Measurements from ENCODE around the gene CSNK1G1.
"Not testable (repeated sequence)": the region's sequence is repeated elsewhere in the genome, so short reads cannot be mapped to it uniquely, and the experiment has no call there.

The CSNK1G1 gene

DNA sequence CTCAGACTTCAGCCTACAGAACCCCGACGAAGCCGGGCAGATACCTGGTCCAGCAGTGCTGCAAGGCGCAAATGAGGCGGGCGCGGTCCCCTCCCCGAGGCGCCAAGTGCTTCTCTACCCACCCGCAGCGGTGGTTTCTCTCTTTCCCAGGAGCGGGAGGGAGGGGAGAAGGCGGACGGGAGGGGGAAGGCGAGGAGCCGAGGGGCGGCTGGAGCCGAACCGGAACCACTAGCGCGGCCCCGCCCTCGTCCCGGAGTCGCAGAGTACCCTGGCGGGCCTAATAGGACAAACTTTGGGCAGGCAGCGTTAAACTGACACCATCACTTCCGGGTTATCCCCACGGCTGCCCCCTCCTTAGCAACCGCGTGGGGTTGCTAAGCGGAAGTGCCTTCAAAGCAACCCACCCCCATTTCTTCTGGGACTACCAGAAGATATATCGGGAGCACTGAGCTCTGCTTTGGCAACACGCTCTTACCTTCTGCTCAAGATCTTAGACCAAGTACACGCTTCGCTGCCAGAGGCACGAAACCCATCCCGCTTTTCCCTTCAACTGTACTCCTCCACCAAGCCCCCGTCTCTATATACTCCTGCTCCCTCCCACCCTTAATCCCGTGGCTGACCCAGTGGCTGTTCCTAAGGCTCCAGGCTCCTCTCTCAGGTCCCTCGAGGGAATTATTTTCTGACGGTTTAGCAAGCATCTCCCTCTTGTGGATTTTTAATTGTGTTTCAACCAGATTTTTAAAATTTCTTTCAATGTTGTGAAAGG is at the start of gene CSNK1G1:
Gene CSNK1G1 (minus strand): TSS at position 230 of the 766 bp plus-strand sequence. CDS start 55,674 bp downstream, outside the sequence.
- in situ Hi-C loops (cut with MboI; ENCODE audit: low sequenced_read_pairs) = no loop called here

DNA sequence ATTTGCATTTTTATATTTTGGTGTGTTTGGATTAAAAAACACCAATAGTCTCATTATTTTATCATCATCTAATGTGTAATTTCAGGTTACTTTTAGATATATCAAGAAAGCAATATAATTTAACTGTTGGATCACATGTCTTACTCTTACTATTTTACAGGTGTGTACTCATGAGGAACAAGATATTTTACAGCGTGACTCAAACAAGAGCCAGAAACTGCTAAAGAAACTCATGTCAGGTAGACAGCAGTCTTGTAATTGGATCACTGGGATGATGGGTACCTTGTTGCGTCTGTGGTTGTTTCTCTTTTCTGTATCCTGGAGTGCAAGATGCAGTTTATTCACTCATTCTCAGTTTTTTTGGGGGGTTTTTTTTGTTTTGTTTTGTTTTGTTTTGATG is 44.6 kb upstream of the CSNK1G1 start:
- in situ Hi-C loops (cut with MboI; ENCODE audit: low sequenced_read_pairs) = no loop called here

DNA sequence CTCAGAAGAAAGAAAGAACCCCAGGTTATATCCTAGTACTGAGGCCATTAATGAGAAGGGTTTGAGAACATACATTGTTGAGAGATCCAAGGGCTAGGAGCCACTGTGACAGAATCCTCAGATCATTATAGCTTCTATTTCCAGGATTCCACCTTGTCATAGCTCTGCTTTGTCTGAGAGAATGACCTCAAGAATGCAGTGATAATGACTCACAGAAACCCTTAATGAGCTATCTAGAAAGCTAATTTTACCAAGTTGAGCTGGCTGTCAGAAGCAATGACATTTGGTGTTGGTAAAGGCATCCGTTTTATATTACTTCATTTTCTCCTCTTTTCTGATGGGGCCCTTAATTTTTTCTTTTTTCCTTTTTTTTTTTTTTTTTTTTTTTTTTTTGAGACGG is 42.6 kb upstream of the CSNK1G1 start:
- in situ Hi-C loops (cut with MboI; ENCODE audit: low sequenced_read_pairs) = no loop called here

DNA sequence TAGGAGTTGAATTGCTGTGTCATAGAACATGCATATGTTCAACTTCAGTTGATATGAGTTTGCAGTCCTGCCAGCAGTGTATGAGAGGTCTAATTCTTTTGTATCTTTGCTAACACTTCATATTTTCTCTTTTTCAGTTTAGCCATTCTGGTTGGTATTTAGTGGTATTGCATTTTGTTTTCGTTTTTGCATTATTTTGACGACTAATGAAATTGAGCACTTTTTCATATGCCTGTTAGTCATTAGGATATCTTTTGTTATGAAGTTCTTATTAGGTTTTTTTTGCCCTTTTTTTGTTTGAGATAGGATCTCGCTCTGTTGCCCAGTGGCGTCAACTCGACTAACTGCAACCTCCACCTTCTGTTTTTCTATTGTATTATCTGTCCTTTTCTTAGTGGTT is 40.8 kb upstream of the CSNK1G1 start:
- in situ Hi-C loops (cut with MboI; ENCODE audit: low sequenced_read_pairs) = no loop called here

DNA sequence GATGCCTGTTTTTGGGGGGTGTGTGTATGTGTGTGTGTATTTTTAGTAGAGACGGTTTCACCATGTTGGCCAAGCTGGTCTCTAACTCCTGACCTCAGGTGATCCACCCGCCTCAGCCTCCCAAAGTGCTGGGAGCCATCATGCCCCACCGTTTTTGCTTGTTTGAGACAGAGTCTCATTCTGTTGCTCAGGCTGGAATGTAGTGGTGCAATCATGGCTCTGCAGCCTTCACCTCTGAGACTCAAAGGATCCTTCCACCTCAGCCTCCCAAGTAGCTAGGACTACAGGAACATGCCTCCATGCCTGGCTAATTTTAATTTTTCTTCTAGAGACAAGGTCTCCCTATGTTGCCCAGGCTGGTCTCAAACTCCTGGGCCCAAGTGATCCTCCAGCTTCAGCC is 36.5 kb upstream of the CSNK1G1 start:
- in situ Hi-C loops (cut with MboI; ENCODE audit: low sequenced_read_pairs) = not testable (repeated sequence)

DNA sequence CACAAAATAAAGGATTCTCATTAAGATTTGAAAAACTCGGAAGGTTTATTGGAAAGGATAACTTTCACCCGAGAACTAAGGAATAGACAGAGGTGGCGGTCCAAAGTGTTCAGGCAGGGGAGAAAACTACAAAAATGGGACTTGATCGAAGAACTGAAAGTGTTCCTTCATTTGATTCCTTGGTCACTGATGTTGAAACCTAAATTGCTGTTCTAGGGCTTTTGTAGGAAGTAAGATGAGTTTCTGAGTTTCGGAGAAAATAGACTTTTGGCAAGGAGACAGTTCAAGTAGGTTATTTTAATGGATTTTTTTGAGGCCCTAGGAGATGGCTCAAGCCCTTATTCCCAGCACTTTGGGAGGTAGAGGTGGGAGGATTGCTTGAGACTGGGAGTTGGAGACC is 33.1 kb upstream of the CSNK1G1 start:
- in situ Hi-C loops (cut with MboI; ENCODE audit: low sequenced_read_pairs) = no loop called here

DNA sequence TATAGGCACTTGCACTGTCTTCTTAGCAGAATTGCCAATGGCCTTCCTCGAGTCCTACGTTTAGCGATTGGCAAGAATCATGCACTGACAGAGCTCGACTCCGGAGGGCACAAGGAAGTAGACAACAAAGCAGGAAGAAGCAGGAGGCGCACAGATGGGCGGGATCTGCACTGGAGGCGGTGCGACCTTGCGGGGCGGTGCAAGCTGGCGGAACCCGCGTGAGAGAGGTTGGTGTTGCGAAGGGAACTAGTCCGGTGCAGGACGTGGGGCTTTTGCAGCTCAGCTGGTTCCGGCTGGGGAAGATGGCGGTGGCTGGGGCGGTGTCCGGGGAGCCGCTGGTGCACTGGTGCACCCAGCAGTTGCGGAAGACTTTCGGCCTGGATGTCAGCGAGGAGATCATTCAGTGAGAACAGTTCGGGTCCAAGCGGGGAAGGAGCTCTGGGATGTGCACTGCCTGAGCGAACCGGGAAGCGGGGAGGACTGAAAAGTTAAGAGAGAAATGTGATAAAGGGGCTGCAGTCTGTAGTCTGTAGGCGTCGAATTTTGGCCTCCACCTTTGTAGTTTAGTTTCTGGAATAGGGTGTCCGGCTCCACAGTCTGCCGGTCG is 31.7 kb upstream of the CSNK1G1 start, which contains the start of gene TRIP4:
Gene TRIP4 (plus strand): TSS at position 275 of the 607 bp plus-strand sequence. CDS start 28 bp downstream, at position 303.
- in situ Hi-C loops (cut with MboI; ENCODE audit: low sequenced_read_pairs) = no loop called here

DNA sequence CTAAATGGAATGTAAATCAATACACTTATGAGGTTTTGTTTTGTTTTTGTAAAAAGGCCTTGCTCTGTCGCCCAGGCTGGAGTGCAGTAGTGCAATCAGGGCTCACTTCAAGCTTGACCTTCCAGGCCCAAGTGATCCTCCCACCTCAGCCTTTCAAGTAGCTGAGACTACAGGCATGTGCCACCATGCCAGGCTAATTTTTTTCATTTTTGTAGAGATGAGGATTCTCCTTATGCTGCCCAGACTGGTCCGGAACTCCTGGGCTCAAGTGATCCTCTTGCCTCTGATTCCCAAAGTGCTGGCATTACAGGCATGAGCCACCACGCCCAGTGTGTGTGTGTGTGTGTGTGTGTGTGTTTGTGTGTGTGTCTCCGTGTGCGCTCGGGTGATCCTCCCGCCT is 30.3 kb upstream of the CSNK1G1 start:
- in situ Hi-C loops (cut with MboI; ENCODE audit: low sequenced_read_pairs) = no loop called here

DNA sequence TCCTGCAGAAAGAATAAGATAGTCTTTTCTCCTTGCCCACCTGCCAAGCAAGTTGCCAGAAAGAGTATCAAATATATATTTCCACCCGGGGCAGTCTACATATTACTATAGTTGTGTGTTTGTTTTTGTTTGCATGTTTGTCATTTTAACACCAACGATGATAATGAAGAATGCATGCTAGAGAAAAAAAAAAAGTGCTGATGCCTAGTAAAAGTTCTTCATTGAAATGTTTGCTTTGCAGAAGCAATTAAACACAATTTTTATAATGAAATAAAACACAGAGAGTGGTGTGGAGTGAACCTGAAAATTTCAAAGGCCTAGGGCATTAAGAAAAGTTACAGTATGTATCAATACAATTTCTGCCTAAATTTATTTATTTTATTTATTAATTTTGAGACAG is 27.8 kb upstream of the CSNK1G1 start:
- in situ Hi-C loops (cut with MboI; ENCODE audit: low sequenced_read_pairs) = no loop called here

DNA sequence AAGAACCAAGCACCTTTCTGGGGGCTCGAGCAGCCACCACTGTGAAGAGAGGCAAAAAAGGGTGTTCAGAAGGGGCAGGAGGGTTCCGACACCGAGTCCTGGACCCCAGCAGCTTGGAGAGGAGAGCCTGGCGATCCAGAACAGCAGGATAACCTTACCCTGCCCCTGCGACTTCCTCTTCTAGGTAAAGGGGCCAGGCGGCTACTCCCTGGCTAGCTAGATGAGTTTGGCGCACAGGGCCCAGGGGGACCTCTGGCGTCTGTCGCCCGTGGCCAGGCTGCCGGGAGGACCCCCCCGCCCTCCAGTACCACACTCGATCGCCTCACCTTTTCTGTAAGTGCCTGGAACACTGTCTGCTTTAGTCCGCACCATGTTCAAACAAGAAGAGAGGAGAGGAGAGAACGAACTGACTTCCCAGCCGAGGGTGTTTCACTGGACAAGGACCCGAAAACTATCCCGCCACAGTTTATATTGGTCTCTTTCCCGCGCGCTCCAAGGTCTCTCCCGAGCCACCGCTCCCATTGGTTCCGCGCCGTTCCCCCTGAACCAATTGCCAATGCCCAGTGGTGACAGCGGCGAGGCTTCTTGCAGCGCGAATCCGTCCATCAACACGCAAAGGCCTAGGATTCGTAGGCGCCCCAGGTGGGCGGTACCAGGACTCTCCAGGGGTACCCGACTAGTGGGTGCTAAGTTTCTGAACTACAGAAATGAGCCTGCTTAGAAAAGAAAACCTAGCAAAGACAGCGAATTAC is 25.2 kb upstream of the CSNK1G1 start, which contains the start of gene PCLAF:
Gene PCLAF (minus strand): TSS at position 442 of the 752 bp plus-strand sequence. CDS start 70 bp downstream, at position 372.
- in situ Hi-C loops (cut with MboI; ENCODE audit: low sequenced_read_pairs) = no loop called here

DNA sequence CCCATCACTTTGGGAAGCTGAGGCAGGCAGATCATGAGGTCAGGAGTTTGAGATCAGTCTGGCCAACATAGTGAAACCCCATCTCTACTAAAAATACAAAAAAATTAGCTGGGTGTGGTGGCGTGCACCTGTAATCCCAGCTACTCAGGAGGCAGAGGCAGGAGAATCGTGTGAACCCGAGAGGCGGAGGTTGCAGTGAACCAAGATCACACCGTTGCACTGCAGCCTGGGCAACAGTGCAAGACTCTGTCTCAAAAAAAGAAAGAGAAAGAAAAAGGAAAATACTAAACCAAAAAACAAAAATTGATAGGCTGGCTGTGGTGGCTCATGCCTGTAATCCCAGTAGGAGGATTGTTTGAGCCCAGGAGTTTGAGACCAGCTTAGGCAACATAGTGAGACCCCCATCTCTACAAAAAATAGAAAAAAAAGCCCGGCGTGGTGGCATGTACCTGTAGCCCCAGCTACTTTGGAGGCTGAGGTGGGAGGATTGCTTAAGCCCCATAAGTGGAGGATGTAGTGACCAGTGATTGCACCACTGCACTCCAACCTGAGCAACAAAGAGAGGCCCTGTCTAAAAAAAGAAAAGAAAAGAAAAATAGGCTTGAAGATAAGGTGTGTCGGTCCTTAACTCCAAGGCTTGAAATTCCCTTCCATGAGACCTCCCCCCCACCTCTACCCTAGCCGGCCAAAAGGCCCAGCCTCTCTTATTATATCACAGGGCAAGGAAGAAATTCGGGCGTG is 24.3 kb upstream of the CSNK1G1 start:
- in situ Hi-C loops (cut with MboI; ENCODE audit: low sequenced_read_pairs) = not testable (repeated sequence)

DNA sequence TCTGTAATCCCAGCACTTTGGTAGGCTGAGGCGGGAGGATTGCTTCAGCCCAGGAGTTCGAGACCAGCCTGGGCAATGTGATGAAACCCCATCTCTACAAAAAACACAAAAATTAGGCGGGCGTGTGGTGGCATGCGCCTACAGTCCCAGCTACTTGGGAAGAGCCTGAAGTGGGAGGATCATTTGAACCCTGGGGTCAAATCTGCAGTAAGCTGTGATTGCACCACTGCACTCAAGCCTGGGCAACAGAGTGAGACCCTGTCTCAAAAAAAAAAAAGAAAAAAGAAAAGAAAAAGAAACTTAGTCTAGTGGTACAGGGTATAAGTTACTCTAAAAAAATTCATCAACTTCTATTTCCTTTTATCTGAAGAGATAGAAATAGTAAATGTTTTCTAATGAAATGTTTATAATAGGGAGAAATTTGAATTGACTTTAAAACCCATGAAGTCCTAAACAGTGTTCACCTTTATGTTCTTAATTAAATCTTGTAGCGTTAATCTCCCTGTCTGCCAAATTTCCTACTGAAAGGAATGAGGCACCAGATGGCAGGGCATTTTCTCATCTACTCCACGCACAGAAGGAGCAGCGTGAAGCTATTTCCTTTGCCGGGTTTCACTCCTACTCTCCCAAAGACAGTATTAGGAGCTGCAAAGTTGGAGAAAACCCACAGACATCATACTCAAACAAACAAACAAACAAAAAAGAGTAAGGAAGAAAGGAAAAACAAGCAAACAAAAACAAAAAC is 23.4 kb upstream of the CSNK1G1 start:
- in situ Hi-C loops (cut with MboI; ENCODE audit: low sequenced_read_pairs) = no loop called here

DNA sequence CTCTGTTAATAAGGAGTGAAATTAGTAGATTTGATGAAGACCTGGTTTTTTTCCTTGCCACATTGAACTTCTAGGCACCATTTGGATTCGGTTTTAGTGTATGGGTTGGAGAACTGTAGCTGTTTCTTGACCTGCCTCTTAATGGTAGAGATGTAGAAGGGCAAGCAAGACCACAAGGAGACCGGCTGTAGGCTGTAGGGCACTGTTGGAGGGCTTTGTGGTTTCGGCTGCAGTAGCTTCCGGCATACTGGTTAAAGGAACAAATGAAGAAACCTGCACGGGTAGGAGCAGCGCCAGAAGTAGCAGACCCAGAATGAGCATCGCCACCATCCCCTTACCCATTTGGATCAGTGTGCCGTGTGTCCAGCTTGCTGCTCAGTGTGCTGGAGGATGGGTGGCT is 17.4 kb upstream of the CSNK1G1 start:
- in situ Hi-C loops (cut with MboI; ENCODE audit: low sequenced_read_pairs) = no loop called here

DNA sequence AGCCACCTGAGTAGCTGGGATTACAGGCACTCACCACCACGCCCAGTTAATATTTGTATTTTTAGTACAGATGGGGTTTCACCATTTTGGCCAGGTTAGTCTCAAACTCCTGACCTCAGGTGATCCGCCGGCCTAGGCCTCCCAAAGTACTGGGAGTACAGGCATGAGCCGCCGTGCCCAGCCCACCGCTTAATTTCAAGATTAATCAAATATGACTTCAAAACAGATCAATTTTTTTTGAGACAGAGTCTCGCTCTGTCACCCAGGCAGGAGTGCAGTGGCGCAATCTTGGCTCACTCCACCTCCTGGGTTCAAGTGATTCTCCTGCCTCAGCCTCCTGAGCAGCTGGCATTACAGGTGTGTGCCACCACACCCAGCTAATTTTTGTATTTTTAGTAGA is 15.4 kb upstream of the CSNK1G1 start:
- in situ Hi-C loops (cut with MboI; ENCODE audit: low sequenced_read_pairs) = not testable (repeated sequence)

DNA sequence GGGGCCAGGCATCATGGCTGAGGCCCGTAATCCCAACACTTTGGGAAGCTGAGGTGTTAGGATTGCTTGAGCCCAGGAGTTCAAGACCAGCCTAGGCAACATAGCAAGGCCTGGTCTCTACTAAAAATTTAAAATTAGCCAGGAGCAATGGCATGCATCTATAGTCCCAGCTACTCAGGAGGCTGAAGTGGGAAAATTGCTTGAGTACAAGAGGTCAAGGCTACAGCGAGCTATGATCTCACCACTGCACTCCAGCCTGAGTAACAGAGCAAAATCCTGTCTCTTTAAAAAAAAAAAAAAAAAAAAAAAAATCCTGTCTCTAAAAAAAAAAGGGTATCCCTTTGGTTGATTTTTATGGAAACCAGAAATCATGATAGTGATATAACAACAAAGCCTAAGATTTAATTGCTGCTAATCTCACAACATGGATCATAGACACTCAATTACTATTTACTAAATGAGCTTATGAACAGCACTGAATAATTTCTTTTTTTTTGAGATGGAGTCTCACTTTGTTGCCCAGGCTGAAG is 13.2 kb upstream of the CSNK1G1 start:
- in situ Hi-C loops (cut with MboI; ENCODE audit: low sequenced_read_pairs) = no loop called here

DNA sequence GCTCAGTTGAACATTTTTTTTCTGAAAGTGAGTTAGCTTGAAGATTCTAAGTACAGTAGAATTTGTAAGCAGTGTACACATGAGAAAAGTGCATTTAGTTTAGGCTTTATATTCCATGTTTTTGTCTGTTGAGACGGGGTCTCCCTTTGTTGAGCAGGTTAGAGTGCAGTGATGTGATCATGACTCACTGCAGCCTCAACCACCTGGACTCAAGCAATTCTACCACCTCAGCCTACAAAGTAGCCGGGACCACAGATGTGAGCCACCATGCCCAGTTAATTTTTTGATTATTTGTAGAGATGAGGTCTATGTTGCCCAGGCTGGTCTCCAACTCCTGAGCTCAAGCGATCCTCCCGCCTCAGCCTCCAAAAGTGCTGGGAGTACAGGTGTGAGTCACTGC is 5.3 kb upstream of the CSNK1G1 start:
- in situ Hi-C loops (cut with MboI; ENCODE audit: low sequenced_read_pairs) = no loop called here

DNA sequence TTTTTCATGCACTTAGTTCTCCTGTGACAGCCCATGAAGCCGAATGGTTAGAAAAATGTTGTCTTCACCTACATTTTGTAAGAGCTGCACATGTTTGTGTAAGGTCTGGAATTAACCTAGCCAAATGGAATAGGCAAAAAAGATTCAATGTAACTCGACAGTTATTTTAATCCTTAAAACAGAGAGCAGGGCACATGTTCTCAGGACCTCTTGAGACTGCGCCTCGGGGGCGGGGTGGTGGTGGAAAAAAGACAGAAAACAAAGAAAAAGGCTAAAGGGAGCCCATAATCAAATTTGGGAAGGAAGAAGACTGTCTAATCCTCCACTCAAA is 702 bp upstream of the CSNK1G1 start:
- in situ Hi-C loops (cut with MboI; ENCODE audit: low sequenced_read_pairs) = no loop called here

DNA sequence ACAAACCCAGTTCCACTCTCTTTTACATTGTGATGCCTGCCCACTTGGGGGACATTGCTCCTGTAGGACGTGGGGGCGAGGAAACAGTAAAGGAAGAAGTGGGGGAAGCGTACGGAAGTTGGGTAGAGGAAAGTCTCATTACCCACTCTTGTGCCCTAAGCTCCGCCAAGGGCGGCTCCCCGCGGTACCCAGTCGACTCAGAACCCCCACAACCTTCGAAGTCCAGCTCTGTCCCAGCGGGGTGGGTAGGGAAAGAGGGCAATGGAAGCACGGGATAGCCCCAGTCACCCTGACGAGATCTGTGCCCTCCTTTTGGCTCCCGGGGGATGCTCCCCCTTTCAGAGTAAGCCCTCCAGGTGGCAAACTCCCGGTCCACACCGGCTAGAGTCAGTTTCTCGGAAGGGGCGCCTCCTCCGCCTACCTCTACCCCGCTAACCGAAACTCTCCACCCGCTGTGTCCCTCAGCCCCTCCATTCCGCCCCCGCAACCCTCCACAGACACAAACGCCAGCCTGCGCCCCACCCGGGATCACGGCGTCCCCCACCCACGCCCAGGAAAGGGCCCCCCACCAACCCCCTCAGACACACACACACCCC is 527 bp downstream of the CSNK1G1 start:
- in situ Hi-C loops (cut with MboI; ENCODE audit: low sequenced_read_pairs) = no loop called here

DNA sequence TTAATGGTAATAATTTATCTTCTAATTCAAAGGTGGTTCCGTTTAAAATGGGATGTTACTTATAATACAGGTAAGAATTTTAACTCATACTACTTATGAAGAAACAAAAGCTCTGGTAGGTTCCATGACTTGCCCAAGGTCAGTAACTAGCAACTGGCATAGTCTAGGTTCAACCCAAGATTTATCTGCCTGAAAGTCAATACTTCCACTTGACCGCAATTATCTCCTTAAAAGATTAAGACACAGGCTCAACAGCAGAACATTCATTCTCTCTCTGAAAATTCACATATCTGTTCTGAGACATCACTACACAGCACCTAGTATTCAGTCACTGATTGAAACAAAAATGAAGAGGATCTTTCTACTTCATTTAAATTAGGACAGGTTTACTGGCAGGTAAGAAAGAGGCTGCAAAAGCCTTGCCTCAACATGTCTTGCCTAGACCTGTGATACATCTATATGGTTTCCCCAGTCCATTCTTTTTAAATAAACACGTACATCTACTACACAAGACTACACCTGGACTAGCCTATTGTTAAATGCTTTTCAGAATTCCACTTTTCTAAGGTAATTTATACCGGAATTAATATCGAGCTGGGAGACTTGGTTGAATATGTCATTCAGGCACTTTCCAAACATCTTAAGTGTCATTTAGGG is 1.2 kb downstream of the CSNK1G1 start:
- in situ Hi-C loops (cut with MboI; ENCODE audit: low sequenced_read_pairs) = no loop called here

Data from hTERT RPE-1 (cell line).